Subcutaneous adipose tissue (tissue), 4 donors: Measurements from ENCODE around the gene SRCAP. TPM values are rescaled to one million over a fixed set of nuclear protein-coding genes. Genes with fewer than 3 reads are reported as not detected.

Source experiments
- total RNA-seq, 4 donors: library from RNA; depleted of rRNA; stranded (reverse); fragments of >200 nt; gene quantifications; one replicate each; pipeline ENCODE4 v1.1.0, GENCODE V29; 2016
- TF ChIP-seq, protein P1 (sequence below): fragments of 450-650 bp; IDR thresholded peaks from one replicate; pipeline ENCODE4 v1.5.1; 2016; ENCODE audit warnings: low read depth, mild to moderate bottlenecking, control low read depth, antibody characterized with exemption, moderate library complexity

The SRCAP gene
- total RNA-seq, 4 donors from 2014 or later = 14.1 to 33.7 (median 20.0) TPM

- TF ChIP-seq, protein P1, sequence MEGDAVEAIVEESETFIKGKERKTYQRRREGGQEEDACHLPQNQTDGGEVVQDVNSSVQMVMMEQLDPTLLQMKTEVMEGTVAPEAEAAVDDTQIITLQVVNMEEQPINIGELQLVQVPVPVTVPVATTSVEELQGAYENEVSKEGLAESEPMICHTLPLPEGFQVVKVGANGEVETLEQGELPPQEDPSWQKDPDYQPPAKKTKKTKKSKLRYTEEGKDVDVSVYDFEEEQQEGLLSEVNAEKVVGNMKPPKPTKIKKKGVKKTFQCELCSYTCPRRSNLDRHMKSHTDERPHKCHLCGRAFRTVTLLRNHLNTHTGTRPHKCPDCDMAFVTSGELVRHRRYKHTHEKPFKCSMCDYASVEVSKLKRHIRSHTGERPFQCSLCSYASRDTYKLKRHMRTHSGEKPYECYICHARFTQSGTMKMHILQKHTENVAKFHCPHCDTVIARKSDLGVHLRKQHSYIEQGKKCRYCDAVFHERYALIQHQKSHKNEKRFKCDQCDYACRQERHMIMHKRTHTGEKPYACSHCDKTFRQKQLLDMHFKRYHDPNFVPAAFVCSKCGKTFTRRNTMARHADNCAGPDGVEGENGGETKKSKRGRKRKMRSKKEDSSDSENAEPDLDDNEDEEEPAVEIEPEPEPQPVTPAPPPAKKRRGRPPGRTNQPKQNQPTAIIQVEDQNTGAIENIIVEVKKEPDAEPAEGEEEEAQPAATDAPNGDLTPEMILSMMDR = no peak
Measured at GRCh38 chr16:30782486-30783279, 83.7 kb downstream of the SRCAP start.

GRCh38 chr16:30783280-30784109, 84.5 kb downstream of the SRCAP start:
- TF ChIP-seq, protein P1 = no peak

DNA sequence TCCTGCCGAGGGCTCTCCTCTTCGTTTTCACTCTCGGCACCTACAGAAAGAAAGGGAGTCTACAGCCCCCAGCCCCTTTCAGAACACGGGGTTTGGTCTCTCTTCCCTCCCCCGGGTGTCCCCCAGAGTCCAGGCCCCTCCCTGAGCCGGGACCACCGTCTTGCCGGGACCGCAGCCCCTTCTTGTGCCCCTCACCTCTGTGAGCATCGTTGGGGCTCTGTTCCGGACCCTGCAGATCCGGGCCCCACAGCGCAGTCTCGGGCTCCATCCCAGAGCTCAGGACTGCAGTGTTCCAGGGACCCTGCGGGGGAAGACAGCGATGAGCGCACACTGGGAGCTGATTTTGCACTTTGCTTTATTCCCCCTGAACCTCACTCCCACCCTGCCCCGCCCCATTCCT, 85.2 kb downstream of the SRCAP start:
- TF ChIP-seq, protein P1 = no peak

DNA sequence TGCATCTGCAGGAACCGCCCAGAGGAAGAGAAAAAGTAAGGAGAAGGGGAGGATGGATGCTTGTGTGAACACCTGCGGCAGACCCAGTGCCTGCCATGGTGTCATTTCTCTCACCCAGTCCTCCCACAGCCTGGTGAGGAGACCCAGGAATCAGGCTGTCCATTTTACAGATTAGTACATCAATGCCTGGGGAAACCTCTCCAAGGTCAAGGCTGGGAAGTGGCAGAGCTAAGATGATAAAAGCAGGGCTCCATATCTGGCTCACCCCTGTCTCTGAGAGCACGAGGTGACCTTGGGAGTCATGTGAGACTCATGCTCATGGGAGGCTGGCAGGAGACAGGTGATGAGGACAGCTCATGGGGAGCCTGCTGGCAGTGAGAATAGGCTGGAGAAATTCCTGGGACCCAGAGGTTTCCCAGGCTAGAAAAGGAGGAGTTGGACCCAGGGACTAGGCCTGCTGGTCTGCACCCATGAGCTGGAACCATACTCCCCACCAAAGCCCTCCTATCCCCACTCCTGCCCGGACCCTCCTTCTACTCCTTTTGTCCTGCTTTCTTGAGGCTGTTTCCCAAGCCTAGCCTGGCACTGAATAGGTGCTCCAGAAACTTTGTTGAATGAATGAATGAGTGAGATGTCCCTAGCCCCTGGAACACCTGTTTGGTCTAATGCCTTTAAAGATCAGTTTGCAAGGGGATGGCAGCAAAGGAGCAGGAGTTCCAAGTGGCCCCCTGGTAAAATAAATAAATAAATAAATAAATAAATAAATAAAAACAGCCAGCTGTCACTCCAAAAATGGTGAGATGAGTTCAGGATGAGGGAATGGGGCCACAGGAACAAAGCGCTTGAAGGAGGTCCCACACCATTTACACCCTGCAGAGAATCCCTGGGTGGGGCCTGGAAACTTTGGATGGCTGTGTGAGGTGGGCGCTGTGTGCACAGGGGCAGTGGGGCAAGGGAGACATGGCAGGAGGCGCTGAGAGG, 86.4 kb downstream of the SRCAP start:
- TF ChIP-seq, protein P1 = no peak

DNA sequence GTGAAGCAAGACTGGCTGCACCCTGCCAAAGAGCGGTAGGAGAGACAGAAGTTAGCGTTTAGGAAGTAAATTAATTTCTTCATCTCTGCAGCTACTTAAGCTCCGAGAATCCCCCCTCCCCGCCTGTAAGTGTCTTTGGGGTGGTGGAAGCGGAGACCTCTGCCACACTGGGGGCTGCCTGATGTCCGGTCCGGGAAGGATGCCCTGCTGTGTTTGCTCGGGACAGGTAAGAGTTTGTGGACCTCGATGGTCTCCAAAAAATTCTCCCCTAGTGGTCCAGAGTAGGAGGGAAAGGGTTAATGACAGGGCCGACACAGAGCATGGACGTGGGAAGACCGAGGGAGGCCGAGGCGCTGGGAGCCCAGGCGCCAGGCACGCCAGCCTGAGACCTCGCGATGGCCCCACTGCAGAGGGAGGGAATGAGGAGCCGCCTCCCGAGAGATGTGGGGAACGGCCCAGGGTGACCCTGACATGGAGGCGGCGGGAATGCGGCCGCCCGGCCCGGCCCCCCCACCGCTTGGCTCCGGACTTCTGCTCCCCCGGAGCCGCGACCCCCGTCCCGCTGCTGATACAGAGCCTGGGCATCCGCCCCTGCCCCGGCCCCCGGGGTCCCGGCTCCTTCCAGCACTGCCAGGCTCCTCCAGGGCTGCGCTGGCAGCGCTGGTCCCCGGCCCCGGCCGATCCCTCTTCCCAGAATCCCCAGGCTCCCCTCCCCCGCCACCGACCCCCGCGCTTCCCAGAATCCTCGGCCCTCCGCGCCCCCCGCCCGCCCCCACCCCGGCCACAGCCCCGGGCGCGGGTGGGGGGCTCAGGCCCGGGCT, 87.4 kb downstream of the SRCAP start:
- TF ChIP-seq, protein P1 = no peak

GRCh38 chr16:30786936-30787612, 88.1 kb downstream of the SRCAP start, which contains the start of gene ZNF629:
Gene ZNF629, minus strand, starts transcription at chr16:30787205. Its CDS starts 2,723 bp downstream, at chr16:30784482.
- TF ChIP-seq, protein P1 = no peak
